Left lung (tissue), 10 donors: ENCODE results near the gene MAPK4. TPM values are rescaled to one million over a fixed set of nuclear protein-coding genes. Genes with fewer than 3 reads are reported as not detected.

Experiments used
- ATAC-seq: fragments of 200-7000 bp; cut with Tn5 transposase; one replicate; pipeline ENCODE4 v1.9.1; 2020; ENCODE audit warnings: moderate library complexity
- DNase-seq, 4 donors: peaks; one replicate each; pipeline ENCODE4 v3.0.0-alpha.2; 2013 to 2020
- H3K27ac ChIP-seq, 2 donors: fragments of 200-600 bp; sonication (generic) in 1 of 2; one replicate each; pipeline versions ENCODE4 v1.5.0 to v1.8.0; 2020 to 2021
- H3K27me3 ChIP-seq, 2 donors: fragments of 200-600 bp; sonication (generic) in 1 of 2; one replicate each; pipeline versions ENCODE4 v1.5.0 to v1.8.0; 2020 to 2021
- H3K36me3 ChIP-seq, 2 donors: fragments of 200-600 bp; sonication (generic) in 1 of 2; one replicate each; pipeline versions ENCODE4 v1.5.0 to v1.8.0; 2020 to 2021
- H3K4me1 ChIP-seq, 2 donors: fragments of 200-600 bp; one replicate each; pipeline ENCODE4 v1.8.0; 2021
- H3K4me3 ChIP-seq, 2 donors: fragments of 200-600 bp; sonication (generic) in 1 of 2; one replicate each; pipeline versions ENCODE4 v1.5.0 to v1.8.0; 2020 to 2021; ENCODE audit warnings: mild to moderate bottlenecking in 1 of 2
- H3K9me3 ChIP-seq, 2 donors: fragments of 200-600 bp; sonication (generic) in 1 of 2; one replicate each; pipeline versions ENCODE4 v1.5.0 to v1.8.0; 2020 to 2021
- intact Hi-C, 2 donors: fragments of 100-400 bp; cut with DNase I; formaldehyde crosslinking; loops; one replicate each; pipeline versions ENCODE4 v1.11.2 to v1.14.2; 2022
- polyA plus RNA-seq, 6 donors: library from polyadenylated mRNA; unstranded; fragments of 120-200 nt; gene quantifications; one replicate each; pipeline ENCODE4 v1.2.1, GENCODE V29; 2013; ENCODE audit not compliant: insufficient read length in 6 of 6
- total RNA-seq, 2 donors: library from RNA; stranded (reverse); fragmentation: NEBNext Ultra II Directional; extraction: Animal tissue kit (Norgen Biotek cat#: 25700); gene quantifications; one replicate each; pipeline ENCODE4 v1.2.1, GENCODE V29; 2021
- TF ChIP-seq, protein P1 (sequence below), 2 donors: fragments of 200-600 bp; sonication (generic) in 1 of 2; IDR thresholded peaks; one replicate each; pipeline versions ENCODE4 v1.5.0 to v1.8.0; 2021; ENCODE audit warnings: antibody characterized with exemption in 2 of 2
- donor health status: DM: no; HTN: yes; CAD: no.
- donor health status: DM: no; HTN: no; CAD: no.

Gene MAPK4
- total and polyA plus RNA-seq, 8 donors = 0.55 to 2.1 (median 1.3) TPM

DNA sequence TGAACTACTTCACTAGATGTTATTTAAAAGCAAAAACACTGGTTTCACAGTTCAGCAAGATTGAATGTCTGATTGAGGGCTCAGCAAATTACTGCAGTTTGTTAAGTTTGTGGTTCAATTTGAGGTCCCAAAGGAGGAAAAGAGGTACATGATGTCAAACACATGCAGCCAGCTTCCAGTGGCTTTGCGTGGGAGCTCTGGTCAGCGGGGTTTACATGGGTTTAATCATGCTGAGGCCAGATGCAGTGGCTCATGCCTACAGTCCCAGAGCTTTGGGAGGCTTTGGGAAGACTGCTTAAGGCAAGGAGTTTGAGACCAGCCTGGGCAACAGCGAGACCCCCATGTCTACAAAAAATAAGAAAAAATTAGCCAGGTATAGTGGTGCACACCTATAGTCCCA lies 111.5 kb downstream of the MAPK4 start:
- no peaks in the 10 kb centered on the region for H3K36me3 ChIP-seq
- no peak for DNase-seq
- no peak overlapping the region for H3K4me3 ChIP-seq
- no peaks in the 10 kb centered on the region for H3K4me1 ChIP-seq
- intact Hi-C loops = no loop called here
- H3K9me3 ChIP-seq = no peaks in the 10 kb centered on the region
- ATAC-seq = no peak
- H3K27ac ChIP-seq = no peak overlapping the region
- TF ChIP-seq, protein P1, sequence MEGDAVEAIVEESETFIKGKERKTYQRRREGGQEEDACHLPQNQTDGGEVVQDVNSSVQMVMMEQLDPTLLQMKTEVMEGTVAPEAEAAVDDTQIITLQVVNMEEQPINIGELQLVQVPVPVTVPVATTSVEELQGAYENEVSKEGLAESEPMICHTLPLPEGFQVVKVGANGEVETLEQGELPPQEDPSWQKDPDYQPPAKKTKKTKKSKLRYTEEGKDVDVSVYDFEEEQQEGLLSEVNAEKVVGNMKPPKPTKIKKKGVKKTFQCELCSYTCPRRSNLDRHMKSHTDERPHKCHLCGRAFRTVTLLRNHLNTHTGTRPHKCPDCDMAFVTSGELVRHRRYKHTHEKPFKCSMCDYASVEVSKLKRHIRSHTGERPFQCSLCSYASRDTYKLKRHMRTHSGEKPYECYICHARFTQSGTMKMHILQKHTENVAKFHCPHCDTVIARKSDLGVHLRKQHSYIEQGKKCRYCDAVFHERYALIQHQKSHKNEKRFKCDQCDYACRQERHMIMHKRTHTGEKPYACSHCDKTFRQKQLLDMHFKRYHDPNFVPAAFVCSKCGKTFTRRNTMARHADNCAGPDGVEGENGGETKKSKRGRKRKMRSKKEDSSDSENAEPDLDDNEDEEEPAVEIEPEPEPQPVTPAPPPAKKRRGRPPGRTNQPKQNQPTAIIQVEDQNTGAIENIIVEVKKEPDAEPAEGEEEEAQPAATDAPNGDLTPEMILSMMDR (IDR thresholded peaks at IDR 0.05) = no peak
- no peaks in the 10 kb centered on the region for H3K27me3 ChIP-seq

DNA sequence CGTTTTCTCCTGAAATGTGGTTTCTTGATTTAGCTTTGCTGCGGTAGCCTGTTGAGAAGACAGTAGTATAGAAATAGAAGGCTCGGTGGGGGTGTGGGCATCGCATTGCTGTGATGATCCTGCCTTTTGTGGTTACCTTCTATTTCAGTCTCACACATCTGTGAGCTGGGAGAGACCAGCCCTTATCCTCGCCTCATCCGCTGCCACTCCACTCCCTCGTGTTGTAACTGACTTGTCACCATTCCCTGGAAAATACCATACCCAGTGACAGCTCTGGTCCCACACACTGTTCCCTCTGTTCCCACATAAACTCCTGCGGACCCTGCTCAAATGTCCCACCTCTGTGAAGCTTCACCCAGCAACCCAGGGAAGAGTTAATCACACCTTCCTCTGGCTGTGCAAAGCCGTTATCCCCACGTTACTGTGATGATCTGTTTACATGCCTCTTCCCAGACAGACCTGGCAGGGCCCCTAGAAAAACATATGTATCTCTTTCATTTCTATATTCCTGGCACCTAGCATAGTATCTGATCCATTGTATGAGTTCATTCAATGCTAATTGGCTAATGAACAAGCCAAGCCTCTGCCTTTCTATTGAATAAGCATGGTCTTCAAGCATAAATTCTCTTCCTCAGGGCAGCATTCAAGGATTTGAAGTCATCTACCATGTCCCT lies 114.6 kb downstream of the MAPK4 start:
- no peaks in the 10 kb centered on the region for H3K27me3 ChIP-seq
- no peak for ATAC-seq
- H3K36me3 ChIP-seq = no peaks in the 10 kb centered on the region
- TF ChIP-seq, protein P1 (IDR thresholded peaks at IDR 0.05) = no peak
- no peak overlapping the region for H3K4me3 ChIP-seq
- intact Hi-C loops = no loop called here
- H3K27ac ChIP-seq = no peak overlapping the region
- no peaks in the 10 kb centered on the region for H3K4me1 ChIP-seq
- no peak for DNase-seq
- H3K9me3 ChIP-seq = no peaks in the 10 kb centered on the region

DNA sequence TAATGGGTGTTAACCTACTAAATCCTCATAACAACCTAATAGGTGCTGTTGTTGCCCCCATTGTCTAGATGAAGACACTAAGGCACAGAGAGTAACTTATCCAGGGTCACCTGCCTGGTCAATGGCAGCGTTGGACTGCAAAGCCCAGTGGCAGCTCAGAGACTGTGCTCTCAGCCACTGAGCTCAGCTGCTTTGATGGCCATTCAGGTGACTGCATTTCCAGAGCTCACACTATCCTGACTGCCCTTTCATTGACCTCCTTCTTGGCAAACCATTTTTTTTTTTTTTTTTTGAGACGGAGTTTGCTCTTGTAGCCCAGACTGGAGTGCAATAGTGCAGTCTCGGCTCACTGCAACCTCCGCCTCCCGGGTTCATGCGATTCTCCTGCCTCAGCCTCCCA lies 115.2 kb downstream of the MAPK4 start:
- H3K36me3 ChIP-seq = no peaks in the 10 kb centered on the region
- TF ChIP-seq, protein P1 (IDR thresholded peaks at IDR 0.05) = no peak
- DNase-seq (no peak), ATAC-seq (no peak)
- intact Hi-C loops = no loop called here
- no peak overlapping the region for H3K4me3 ChIP-seq
- H3K4me1 ChIP-seq = no peaks in the 10 kb centered on the region
- H3K27ac ChIP-seq = no peak overlapping the region
- H3K27me3 ChIP-seq = no peaks in the 10 kb centered on the region
- H3K9me3 ChIP-seq = no peaks in the 10 kb centered on the region

DNA sequence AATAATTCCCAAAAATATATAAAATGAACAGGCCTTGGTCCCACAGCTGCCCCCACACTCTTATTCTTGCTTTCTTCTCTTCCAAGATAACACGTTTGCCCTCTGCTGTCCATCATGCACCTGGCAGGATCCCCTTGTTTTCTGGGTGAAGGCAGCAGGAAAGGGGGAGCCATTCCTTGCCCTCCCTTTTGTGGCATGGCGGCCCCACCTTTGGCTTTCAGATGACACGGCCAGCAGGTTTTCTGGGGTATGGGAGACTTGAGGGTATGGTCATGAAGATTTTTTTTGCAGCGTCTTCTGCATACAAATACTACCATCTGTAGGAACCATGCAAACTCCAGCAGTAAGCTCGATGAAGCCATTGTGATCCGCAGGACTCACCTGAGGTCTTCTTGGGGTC lies 118.8 kb downstream of the MAPK4 start:
- no peaks in the 10 kb centered on the region for H3K4me1 ChIP-seq
- ATAC-seq (no peak), DNase-seq (no peak)
- H3K36me3 ChIP-seq = no peaks in the 10 kb centered on the region
- H3K9me3 ChIP-seq = no peaks in the 10 kb centered on the region
- no peaks in the 10 kb centered on the region for H3K27me3 ChIP-seq
- no peak overlapping the region for H3K27ac ChIP-seq
- intact Hi-C loops = no loop called here
- no peak overlapping the region for H3K4me3 ChIP-seq
- TF ChIP-seq, protein P1 (IDR thresholded peaks at IDR 0.05) = no peak

DNA sequence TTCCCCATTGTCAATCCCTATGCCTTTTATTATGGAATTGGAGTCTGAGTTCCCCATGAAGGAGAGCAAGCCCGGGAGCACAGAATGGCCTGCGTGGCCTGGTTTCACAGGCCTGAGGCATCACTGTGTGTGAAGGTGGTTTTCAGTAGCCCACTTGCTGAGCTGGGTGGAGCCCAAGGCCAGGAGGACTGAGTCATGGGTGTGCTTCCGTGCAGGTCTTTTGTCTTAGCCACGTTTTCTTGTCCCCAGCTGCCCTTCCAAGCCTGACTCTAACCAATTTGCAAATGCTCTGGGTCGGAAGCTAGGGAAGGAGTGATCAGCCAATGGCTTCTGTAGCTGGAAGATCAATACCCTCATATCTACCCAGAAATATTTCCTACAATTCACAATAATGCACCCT lies 119.2 kb downstream of the MAPK4 start:
- no peak for DNase-seq
- Histone ChIP-seq H3K4me3 (no peak overlapping the region), H3K27me3 (no peaks in the 10 kb centered on the region), H3K27ac (no peak overlapping the region), H3K4me1 (no peaks in the 10 kb centered on the region), H3K9me3 (no peaks in the 10 kb centered on the region), H3K36me3 (no peaks in the 10 kb centered on the region)
- TF ChIP-seq, protein P1 (IDR thresholded peaks at IDR 0.05) = no peak
- intact Hi-C loops = no loop called here
- no peak for ATAC-seq
